Measurements from ENCODE around the gene NVL. TPM values are rescaled to one million over a fixed set of nuclear protein-coding genes. Genes with fewer than 3 reads are reported as not detected.

Gene NVL
- total and polyA plus RNA-seq, 5 donors: 9.8 to 14.4 (median 11.4) TPM

- no peak overlapping the region for H3K4me3 ChIP-seq (ENCODE audit: low read length)
- intact Hi-C loops (cut with DNase I): loop anchor here in 1 of 4 donors (10.0 kb wide), 1 partner anchor 55 kb away; no protein-coding TSS in a partner anchor
- DNase-seq: no peak
These were observed 140.4 kb downstream of the NVL start for GRCh38 chr1:224189561-224189960.

GRCh38 chr1:224188286-224188685 lies 141.7 kb downstream of the NVL start:
- Histone ChIP-seq H3K27ac (ENCODE audit: low read length) (no peak overlapping the region), H3K4me1 (ENCODE audit: control insufficient read depth, insufficient read depth, low read length) (peaks cover 6% of the 10 kb centered on the region), H3K9me3 (ENCODE audit: control insufficient read depth, low read length) (no peaks in the 10 kb centered on the region), H3K4me3 (ENCODE audit: low read length) (no peak overlapping the region), H3K27me3 (ENCODE audit: control insufficient read depth, insufficient read depth) (no peaks in the 10 kb centered on the region)
- WGBS: 98% methylated on average over 2 of the region's 2 CpGs
- no peak for ATAC-seq
- no peak for DNase-seq
- intact Hi-C loops (cut with DNase I): loop anchor here in 1 of 4 donors (10.0 kb wide), 1 partner anchor 57 kb away; no protein-coding TSS in a partner anchor

More at GRCh38 chr1:224189561-224189960, 140.4 kb downstream of the NVL start:
- Histone ChIP-seq H3K9me3 (ENCODE audit: control insufficient read depth, low read length) (no peaks in the 10 kb centered on the region), H3K27me3 (ENCODE audit: control insufficient read depth, insufficient read depth) (no peaks in the 10 kb centered on the region), H3K4me1 (ENCODE audit: control insufficient read depth, insufficient read depth, low read length) (peaks cover 4% of the 10 kb centered on the region), H3K27ac (ENCODE audit: low read length) (no peak overlapping the region)
- no peak for ATAC-seq
- WGBS: 94% methylated on average over 7 of the region's 7 CpGs

- Histone ChIP-seq H3K27me3 (ENCODE audit: control insufficient read depth, insufficient read depth) (no peaks in the 10 kb centered on the region), H3K9me3 (ENCODE audit: control insufficient read depth, low read length) (no peaks in the 10 kb centered on the region), H3K4me3 (ENCODE audit: low read length) (no peak overlapping the region), H3K4me1 (ENCODE audit: control insufficient read depth, insufficient read depth, low read length) (peaks cover 6% of the 10 kb centered on the region), H3K27ac (ENCODE audit: low read length) (peak overlapping the region; percentile 39)
- intact Hi-C loops (cut with DNase I): loop anchor here in 1 of 4 donors (10.0 kb wide), 1 partner anchor 60 kb away; no protein-coding TSS in a partner anchor
- ATAC-seq (peak in 1 of 2 donors; percentile 19), DNase-seq (peak in 1 of 3 donors; percentile 40)
- WGBS: 75% methylated on average over 8 of the region's 8 CpGs
These were observed 144.8 kb downstream of the NVL start for GRCh38 chr1:224185208-224185607.

- DNase-seq (peak; percentile 68 to 88 (median 84)), ATAC-seq (peak; percentile 81 to 85)
- under 1% methylated on average over 53 of the region's 53 CpGs for WGBS
- no peaks in the 10 kb centered on the region for H3K27me3 ChIP-seq (ENCODE audit: control insufficient read depth, insufficient read depth)
- H3K4me1 ChIP-seq (ENCODE audit: control insufficient read depth, insufficient read depth, low read length): peaks cover 6% of the 10 kb centered on the region
- peak overlapping the region; percentile 80 for H3K4me3 ChIP-seq (ENCODE audit: low read length)
- H3K9me3 ChIP-seq (ENCODE audit: control insufficient read depth, low read length): no peaks in the 10 kb centered on the region
- H3K27ac ChIP-seq (ENCODE audit: low read length): peak overlapping the region; percentile 94
- intact Hi-C loops (cut with DNase I): loop anchor here in 1 of 4 donors (10.0 kb wide), 1 partner anchor 61 kb away; no protein-coding TSS in a partner anchor
These were observed 146.2 kb downstream of the NVL start for GRCh38 chr1:224183591-224184312.

- Histone ChIP-seq H3K9me3 (ENCODE audit: control insufficient read depth, low read length) (no peaks in the 10 kb centered on the region), H3K4me3 (ENCODE audit: low read length) (peak within 1 kb of the TSS; percentile 80), H3K4me1 (ENCODE audit: control insufficient read depth, insufficient read depth, low read length) (peaks cover 6% of the 10 kb centered on the region), H3K27me3 (ENCODE audit: control insufficient read depth, insufficient read depth) (no peaks in the 10 kb centered on the region), H3K27ac (ENCODE audit: low read length) (peak within 1 kb of the TSS; percentile 94)
- under 1% methylated on average over 94 of the region's 94 CpGs for WGBS
- peak; percentile 80 to 93 (median 92) for DNase-seq
- peak; percentile 96 to 97 for ATAC-seq
- intact Hi-C loops (cut with DNase I): loop anchor here in 1 of 4 donors (10.0 kb wide), 1 partner anchor 62 kb away; no protein-coding TSS in a partner anchor
These were observed 146.9 kb downstream of the NVL start, which contains the start of gene DEGS1 for GRCh38 chr1:224182866-224183590. Gene DEGS1 (plus strand): TSS chr1:224183240. CDS start chr1:224183337, 97 bp downstream.

GRCh38 chr1:224182057-224182865 lies 147.7 kb downstream of the NVL start:
- DNase-seq: no peak
- Histone ChIP-seq H3K9me3 (ENCODE audit: control insufficient read depth, low read length) (no peaks in the 10 kb centered on the region), H3K4me3 (ENCODE audit: low read length) (peak overlapping the region; percentile 80), H3K27me3 (ENCODE audit: control insufficient read depth, insufficient read depth) (no peaks in the 10 kb centered on the region), H3K4me1 (ENCODE audit: control insufficient read depth, insufficient read depth, low read length) (peaks cover 6% of the 10 kb centered on the region), H3K27ac (ENCODE audit: low read length) (peak overlapping the region; percentile 46)
- 75% methylated on average over 22 of the region's 22 CpGs for WGBS
- intact Hi-C loops (cut with DNase I): loop anchor here in 1 of 4 donors (10.0 kb wide), 1 partner anchor 63 kb away; no protein-coding TSS in a partner anchor
- no peak for ATAC-seq

- Histone ChIP-seq H3K27ac (ENCODE audit: low read length) (no peak overlapping the region), H3K9me3 (ENCODE audit: control insufficient read depth, low read length) (no peaks in the 10 kb centered on the region), H3K4me1 (ENCODE audit: control insufficient read depth, insufficient read depth, low read length) (peaks cover 6% of the 10 kb centered on the region), H3K4me3 (ENCODE audit: low read length) (no peak overlapping the region), H3K27me3 (ENCODE audit: control insufficient read depth, insufficient read depth) (no peaks in the 10 kb centered on the region)
- ATAC-seq: no peak
- no peak for DNase-seq
- WGBS: 96% methylated on average over 4 of the region's 4 CpGs
- intact Hi-C loops (cut with DNase I): loop anchor here in 1 of 4 donors (10.0 kb wide), 1 partner anchor 63 kb away; no protein-coding TSS in a partner anchor
These were observed 148.5 kb downstream of the NVL start for GRCh38 chr1:224181453-224181810.

GRCh38 chr1:224180783-224181452 lies 149.1 kb downstream of the NVL start:
- H3K27me3 ChIP-seq (ENCODE audit: control insufficient read depth, insufficient read depth): no peaks in the 10 kb centered on the region
- ATAC-seq (no peak), DNase-seq (no peak)
- intact Hi-C loops (cut with DNase I): loop anchor here in 1 of 4 donors (10.0 kb wide), 1 partner anchor 64 kb away; no protein-coding TSS in a partner anchor
- H3K9me3 ChIP-seq (ENCODE audit: control insufficient read depth, low read length): no peaks in the 10 kb centered on the region
- WGBS: 89% methylated on average over 11 of the region's 11 CpGs
- no peak overlapping the region for H3K27ac ChIP-seq (ENCODE audit: low read length)
- H3K4me1 ChIP-seq (ENCODE audit: control insufficient read depth, insufficient read depth, low read length): peaks cover 6% of the 10 kb centered on the region
- no peak overlapping the region for H3K4me3 ChIP-seq (ENCODE audit: low read length)

GRCh38 chr1:224178894-224179293 lies 151.1 kb downstream of the NVL start:
- H3K9me3 ChIP-seq (ENCODE audit: control insufficient read depth, low read length): no peaks in the 10 kb centered on the region
- intact Hi-C loops (cut with DNase I): no loop called here
- no peaks in the 10 kb centered on the region for H3K27me3 ChIP-seq (ENCODE audit: control insufficient read depth, insufficient read depth)
- no peak overlapping the region for H3K4me3 ChIP-seq (ENCODE audit: low read length)
- no peak for ATAC-seq
- no peaks in the 10 kb centered on the region for H3K4me1 ChIP-seq (ENCODE audit: control insufficient read depth, insufficient read depth, low read length)
- H3K27ac ChIP-seq (ENCODE audit: low read length): no peak overlapping the region
- DNase-seq: no peak
- WGBS: 95% methylated on average over 5 of the region's 5 CpGs
